SU-DHL-6 (cell line): ENCODE measurements around the gene FBXO8.

Source experiments
- CTCF ChIP-seq: fragments of 200-600 bp; sonication (generic); IDR thresholded peaks from one replicate; pipeline ENCODE4 v1.5.1; 2017; ENCODE audit warnings: antibody characterized with exemption, mild to moderate bottlenecking, low read length, moderate library complexity; ENCODE audit not compliant: insufficient read depth, poor library complexity, severe bottlenecking
- EZH2phosphoT487 ChIP-seq: fragments of 200-600 bp; sonication (generic), shearing (Covaris generic); conservative IDR thresholded peaks from 2 replicates; pipeline ENCODE4 v1.6.1; 2018; ENCODE audit warnings: mild to moderate bottlenecking, antibody characterized with exemption, low read length, moderate library complexity, mixed read lengths

- TF ChIP-seq CTCF (no peak), EZH2phosphoT487 (no peak)
Observed at GRCh38 chr4:174241162-174241561, 42.3 kb downstream of the FBXO8 start.
